Endodermal cell (in vitro differentiated cells): Measurements from ENCODE around the gene ANKRD6. TPM values are rescaled to one million over a fixed set of nuclear protein-coding genes. Genes with fewer than 3 reads are reported as not detected.

Experiments
- DNase-seq: peaks from one replicate; pipeline ENCODE4 v3.0.0-alpha.2; 2017
- H3K27ac ChIP-seq: 2 replicates; pipeline ENCODE4 v1.5.1; 2013; ENCODE audit warnings: mild to moderate bottlenecking, low read depth, low read length, moderate library complexity
- H3K27me3 ChIP-seq: 2 replicates; pipeline ENCODE4 v1.6.1; 2013; ENCODE audit warnings: mild to moderate bottlenecking, low read length, moderate library complexity; ENCODE audit not compliant: insufficient read depth, control insufficient read depth, poor library complexity, severe bottlenecking
- H3K36me3 ChIP-seq: 2 replicates; pipeline ENCODE4 v1.7.0; 2013; ENCODE audit warnings: mild to moderate bottlenecking, low read length, moderate library complexity; ENCODE audit not compliant: control insufficient read depth, insufficient read depth
- H3K4me1 ChIP-seq: one replicate; pipeline ENCODE4 v1.7.0; 2013; ENCODE audit warnings: low read length; ENCODE audit not compliant: control insufficient read depth, insufficient read depth
- H3K4me3 ChIP-seq: 2 replicates; pipeline ENCODE4 v1.5.1; 2013; ENCODE audit warnings: mild to moderate bottlenecking, low read length, moderate library complexity
- H3K9ac ChIP-seq: 2 replicates; pipeline ENCODE4 v1.6.1; 2013; ENCODE audit warnings: mild to moderate bottlenecking, low read length, moderate library complexity; ENCODE audit not compliant: poor library complexity, severe bottlenecking; ENCODE audit errors: extremely low read depth
- H3K9me3 ChIP-seq: 2 replicates; pipeline ENCODE4 v1.6.1; 2013; ENCODE audit warnings: mild to moderate bottlenecking, low read length, moderate library complexity; ENCODE audit not compliant: control insufficient read depth
- H3K27ac Mint-ChIP-seq: 2 replicates; pipeline ENCODE4 v1.8.0; 2020; ENCODE audit warnings: mixed read lengths
- H3K27me3 Mint-ChIP-seq: 2 replicates; pipeline ENCODE4 v1.8.0; 2021; ENCODE audit warnings: mild to moderate bottlenecking, mixed read lengths; ENCODE audit not compliant: insufficient read depth
- H3K36me3 Mint-ChIP-seq: 2 replicates; pipeline ENCODE4 v1.8.0; 2020; ENCODE audit warnings: low read depth, mixed read lengths
- H3K4me1 Mint-ChIP-seq: 2 replicates; pipeline ENCODE4 v1.8.0; 2020; ENCODE audit warnings: mixed read lengths
- H3K4me3 Mint-ChIP-seq: 2 replicates; pipeline ENCODE4 v1.8.0; 2020; ENCODE audit warnings: mild to moderate bottlenecking, moderate library complexity, mixed read lengths
- H3K9me3 Mint-ChIP-seq: 2 replicates; pipeline ENCODE4 v1.8.0; 2020; ENCODE audit warnings: mild to moderate bottlenecking, mixed read lengths
- CTCF ChIP-seq: fragments of 200-600 bp; sonication (generic); conservative IDR thresholded peaks from 2 replicates; pipeline ENCODE4 v1.5.0; 2021; ENCODE audit warnings: antibody characterized with exemption, mild to moderate bottlenecking
- WGBS, 2 experiments: methylation state at CpG; one replicate each; pipeline versions ENCODE4 v1.1.5 to v1.1.7; 2013; ENCODE audit warnings: missing lambda C conversion rate in 2 of 2, mixed read lengths in 1 of 2; ENCODE audit not compliant: insufficient coverage in 1 of 2, insufficient read length in 1 of 2; 5-methylcytosine and 5-hydroxymethylcytosine counted together
- total RNA-seq, 2 donors: library from RNA; stranded (reverse); fragmentation: NEBNext Ultra II Directional in 1 of 2; extraction: Animal tissue kit (Norgen Biotek cat#: 25700) in 1 of 2; gene quantifications; 2 replicates in 1 of 2; 3 replicates in 1 of 2; pipeline ENCODE4 v1.2.1, GENCODE V29; 2021

ANKRD6 gene
- total RNA-seq, 2 donors from 2014 or later, result 88.7 to 110 TPM

- no peaks in the 10 kb centered on the region for H3K9me3 Mint-ChIP-seq
- 90 to 100% methylated on average over 1 of the region's 1 CpG for WGBS, 2 experiments
- Histone ChIP-seq H3K27ac (no peak overlapping the region), H3K4me1 (peaks cover 25% of the 10 kb centered on the region), H3K9me3 (no peaks in the 10 kb centered on the region), H3K36me3 (peaks cover 8% of the 10 kb centered on the region), H3K9ac (no peak overlapping the region), H3K27me3 (no peaks in the 10 kb centered on the region), H3K4me3 (no peak overlapping the region)
- TF ChIP-seq CTCF, result no peak
- H3K36me3 Mint-ChIP-seq, result peaks cover 15% of the 10 kb centered on the region
- no peak overlapping the region for H3K4me3 Mint-ChIP-seq
- no peak overlapping the region for H3K27ac Mint-ChIP-seq
- H3K27me3 Mint-ChIP-seq, result peaks cover 2% of the 10 kb centered on the region
- H3K4me1 Mint-ChIP-seq, result peaks cover 45% of the 10 kb centered on the region
- no peak for DNase-seq
Observed at GRCh38 chr6:89482126-89482525, 49.2 kb downstream of the ANKRD6 start.

GRCh38 chr6:89483111-89483720, 50.3 kb downstream of the ANKRD6 start:
- H3K4me1 Mint-ChIP-seq, result peaks cover 45% of the 10 kb centered on the region
- no peak for TF ChIP-seq CTCF
- Histone ChIP-seq H3K27ac (peak overlapping the region; percentile 89), H3K4me3 (no peak overlapping the region), H3K9me3 (no peaks in the 10 kb centered on the region), H3K36me3 (peaks cover 11% of the 10 kb centered on the region), H3K27me3 (no peaks in the 10 kb centered on the region), H3K9ac (no peak overlapping the region), H3K4me1 (peaks cover 25% of the 10 kb centered on the region)
- WGBS, 2 experiments, result 12 to 39% methylated on average over 5 to 7 of the region's 7 CpGs
- peak overlapping the region; percentile 71 for H3K27ac Mint-ChIP-seq
- H3K36me3 Mint-ChIP-seq, result peaks cover 15% of the 10 kb centered on the region
- H3K4me3 Mint-ChIP-seq, result no peak overlapping the region
- DNase-seq, result peak; percentile 87
- H3K27me3 Mint-ChIP-seq, result peaks cover 2% of the 10 kb centered on the region
- H3K9me3 Mint-ChIP-seq, result no peaks in the 10 kb centered on the region

- H3K36me3 Mint-ChIP-seq, result peaks cover 4% of the 10 kb centered on the region
- no peak overlapping the region for H3K4me3 ChIP-seq
- H3K36me3 ChIP-seq, result peaks cover 14% of the 10 kb centered on the region
- H3K9me3 Mint-ChIP-seq, result no peaks in the 10 kb centered on the region
- TF ChIP-seq CTCF, result no peak
- no peak for DNase-seq
- H3K4me3 Mint-ChIP-seq, result no peak overlapping the region
- H3K27ac ChIP-seq, result peak overlapping the region; percentile 40
- no peaks in the 10 kb centered on the region for H3K27me3 ChIP-seq
- peaks cover 45% of the 10 kb centered on the region for H3K4me1 Mint-ChIP-seq
- H3K4me1 ChIP-seq, result peaks cover 25% of the 10 kb centered on the region
- WGBS, 2 experiments, result 80 to 90% methylated on average over 3 of the region's 3 CpGs
- H3K9me3 ChIP-seq, result no peaks in the 10 kb centered on the region
- H3K27ac Mint-ChIP-seq, result no peak overlapping the region
- no peaks in the 10 kb centered on the region for H3K27me3 Mint-ChIP-seq
- no peak overlapping the region for H3K9ac ChIP-seq
Observed at GRCh38 chr6:89485320-89485719, 52.4 kb downstream of the ANKRD6 start.
